Measurements from ENCODE around the gene MYF6.

GRCh38 chr12:80717856-80718255, 10.4 kb downstream of the MYF6 start:
- no peak for TF ChIP-seq CTCF (conservative IDR thresholded peaks at IDR 0.05; ENCODE audit: low read length)
- TF ChIP-seq EZH2phosphoT487 (IDR thresholded peaks at IDR 0.05; ENCODE audit: borderline replicate concordance, low read depth, low read length), result no peak

All from OCI-LY7 (cell line).